HG02870 (cell line): ENCODE results near the gene EMC1.
"Not testable (repeated sequence)": the region's sequence is repeated elsewhere in the genome, so short reads cannot be mapped to it uniquely, and the experiment has no call there.

Source experiments
- ATAC-seq: cut with Tn5 transposase; IDR thresholded peaks from one replicate; pipeline ENCODE4 v1.9.1; 2021; ENCODE audit warnings: mild to moderate bottlenecking, moderate library complexity; ENCODE audit not compliant: unreplicated experiment

The EMC1 gene

DNA sequence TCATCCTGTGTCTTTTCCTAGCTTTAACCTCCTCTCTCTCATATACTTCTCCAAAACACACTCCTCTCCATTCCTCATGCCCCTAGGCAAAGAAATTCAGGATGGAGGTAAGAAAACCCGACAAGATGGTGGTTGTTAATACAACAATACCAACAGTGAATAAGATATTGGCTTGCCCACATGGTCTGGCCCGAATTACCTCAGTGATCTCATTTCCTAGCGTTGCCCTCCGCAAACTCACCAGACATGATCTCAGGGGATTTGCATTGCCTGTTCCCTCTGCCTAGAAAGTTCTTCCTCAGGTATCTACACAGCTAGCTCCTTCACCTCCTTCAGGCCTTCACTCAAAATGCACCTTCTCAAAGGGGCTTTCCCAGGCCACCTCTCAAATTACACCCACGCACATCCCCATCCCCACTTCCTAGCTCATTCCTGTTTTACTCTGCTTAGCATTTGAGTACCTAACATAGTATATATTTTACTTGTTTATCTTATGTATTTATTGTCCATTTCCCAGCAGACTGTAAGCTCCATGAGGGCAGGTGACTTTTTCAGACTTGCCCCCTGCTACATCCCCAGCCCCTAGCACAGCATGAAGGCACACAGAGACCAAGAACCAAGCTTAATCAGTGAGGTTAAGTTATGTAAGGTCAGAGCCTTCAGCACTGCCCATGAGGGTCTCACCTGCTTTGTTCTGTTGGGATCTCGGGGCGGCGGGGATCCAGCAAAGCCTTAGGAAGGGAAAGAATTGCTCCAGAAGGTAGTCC is 31.1 kb downstream of the EMC1 start:
- no peak for ATAC-seq

DNA sequence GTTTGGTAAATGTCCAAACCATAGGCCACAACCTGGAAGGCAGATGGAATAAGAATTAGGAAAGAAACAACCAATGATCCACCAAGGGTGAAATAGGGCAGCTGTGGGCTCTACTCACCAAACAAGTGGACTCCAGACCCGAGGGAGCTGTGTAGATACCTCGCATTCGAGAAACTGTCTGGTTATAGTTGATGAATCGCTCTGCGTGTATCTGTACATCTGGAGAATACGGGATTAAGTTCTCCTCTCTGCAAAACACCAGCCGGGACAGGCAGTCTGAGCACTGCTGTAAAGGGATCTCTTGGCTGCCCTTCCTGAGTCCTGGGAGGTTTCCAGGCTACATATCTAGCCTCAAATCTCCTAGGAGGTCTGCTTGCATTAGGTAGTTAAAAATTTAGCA is 31.9 kb downstream of the EMC1 start:
- ATAC-seq = no peak

DNA sequence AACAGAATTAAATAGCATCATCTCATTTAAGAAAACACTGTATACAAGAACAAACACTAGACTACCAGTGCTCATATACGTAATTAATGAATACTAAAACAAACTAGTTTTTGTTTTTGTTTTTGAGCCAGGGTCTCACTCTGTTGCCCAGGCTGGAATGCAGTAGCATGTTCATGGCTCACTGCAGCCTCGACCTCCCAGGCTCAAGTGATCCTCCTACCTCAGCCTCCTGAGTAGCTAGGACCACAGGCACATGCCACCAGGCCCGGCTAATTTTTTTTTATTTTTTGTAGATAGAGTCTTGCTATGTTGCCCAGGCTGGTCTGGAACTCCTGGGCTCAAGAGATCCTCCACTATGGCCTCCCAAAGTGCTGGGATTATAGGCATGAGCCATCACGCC is 34.7 kb downstream of the EMC1 start:
- ATAC-seq = not testable (repeated sequence)

DNA sequence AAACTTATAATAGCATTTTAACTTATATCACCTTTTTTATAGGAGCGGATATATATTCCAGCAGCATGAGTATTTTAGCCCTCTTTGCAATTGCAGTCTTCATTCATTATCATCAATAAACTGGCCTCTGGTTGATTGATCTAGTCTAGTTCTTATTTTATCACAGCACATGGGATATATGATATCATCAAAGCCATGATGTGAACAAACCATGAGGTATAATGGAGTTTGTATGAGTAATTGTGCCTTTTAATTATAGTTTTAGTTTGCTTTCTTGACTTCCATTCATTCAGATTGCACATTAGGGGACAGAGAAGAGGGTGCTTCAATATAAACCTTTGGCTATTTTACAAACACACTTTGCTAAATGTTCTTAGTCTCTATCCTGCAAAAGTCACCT is 37.7 kb downstream of the EMC1 start:
- no peak for ATAC-seq

DNA sequence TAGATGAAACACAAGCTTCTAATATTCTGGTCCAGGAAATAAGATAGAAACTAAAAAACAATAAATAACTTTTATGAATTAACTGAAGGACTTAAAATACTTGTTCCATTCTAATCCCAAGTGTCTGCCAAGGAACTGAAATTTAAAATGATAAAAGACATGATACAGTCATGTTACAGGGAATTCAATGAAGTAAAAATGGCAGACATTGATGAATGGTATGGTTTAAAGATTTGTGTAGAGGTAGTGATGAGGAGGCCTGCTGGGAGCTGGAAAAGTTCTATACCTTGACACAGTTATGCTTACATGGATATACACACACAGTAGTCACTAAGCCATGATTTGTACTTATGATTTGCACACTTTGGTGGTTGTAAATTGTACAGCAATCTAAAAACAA is 39.2 kb downstream of the EMC1 start:
- no peak for ATAC-seq

DNA sequence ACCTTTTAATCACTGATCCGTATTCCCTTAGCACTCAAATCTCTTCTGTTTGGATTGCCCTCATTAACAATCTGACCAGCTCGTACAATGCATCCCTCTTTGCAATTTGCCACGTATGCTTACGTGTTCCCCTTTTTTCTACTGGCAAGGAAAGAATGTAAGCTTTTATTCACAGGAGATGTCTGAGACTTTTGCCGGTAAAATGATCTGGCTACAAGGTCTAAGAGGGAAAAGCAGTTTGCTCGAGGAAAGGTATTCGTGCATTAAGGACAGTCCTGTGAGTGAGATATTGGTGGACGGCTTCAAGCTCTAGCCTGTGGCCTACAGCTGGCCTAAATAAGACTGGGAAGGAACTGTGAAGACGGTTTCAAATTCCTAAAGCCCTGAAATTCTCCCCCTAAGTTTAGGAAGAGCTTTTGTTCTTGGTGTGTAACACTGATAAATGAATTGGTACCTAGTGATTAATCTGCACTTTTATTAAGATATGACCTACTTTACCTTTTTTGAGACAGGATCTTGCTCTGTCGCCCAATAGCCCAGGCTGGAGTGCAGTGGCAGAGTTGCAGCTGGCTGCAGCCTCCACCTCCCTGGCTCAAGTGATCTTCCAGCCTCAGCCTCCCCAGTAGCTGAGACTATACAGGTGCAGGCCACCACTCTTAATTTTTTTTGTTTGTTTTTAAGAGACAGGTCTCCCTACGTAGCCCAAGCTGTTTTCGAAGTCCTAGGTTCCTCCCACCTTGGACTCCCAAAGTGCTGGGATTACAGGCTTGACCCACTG is 40.4 kb downstream of the EMC1 start:
- no peak for ATAC-seq

DNA sequence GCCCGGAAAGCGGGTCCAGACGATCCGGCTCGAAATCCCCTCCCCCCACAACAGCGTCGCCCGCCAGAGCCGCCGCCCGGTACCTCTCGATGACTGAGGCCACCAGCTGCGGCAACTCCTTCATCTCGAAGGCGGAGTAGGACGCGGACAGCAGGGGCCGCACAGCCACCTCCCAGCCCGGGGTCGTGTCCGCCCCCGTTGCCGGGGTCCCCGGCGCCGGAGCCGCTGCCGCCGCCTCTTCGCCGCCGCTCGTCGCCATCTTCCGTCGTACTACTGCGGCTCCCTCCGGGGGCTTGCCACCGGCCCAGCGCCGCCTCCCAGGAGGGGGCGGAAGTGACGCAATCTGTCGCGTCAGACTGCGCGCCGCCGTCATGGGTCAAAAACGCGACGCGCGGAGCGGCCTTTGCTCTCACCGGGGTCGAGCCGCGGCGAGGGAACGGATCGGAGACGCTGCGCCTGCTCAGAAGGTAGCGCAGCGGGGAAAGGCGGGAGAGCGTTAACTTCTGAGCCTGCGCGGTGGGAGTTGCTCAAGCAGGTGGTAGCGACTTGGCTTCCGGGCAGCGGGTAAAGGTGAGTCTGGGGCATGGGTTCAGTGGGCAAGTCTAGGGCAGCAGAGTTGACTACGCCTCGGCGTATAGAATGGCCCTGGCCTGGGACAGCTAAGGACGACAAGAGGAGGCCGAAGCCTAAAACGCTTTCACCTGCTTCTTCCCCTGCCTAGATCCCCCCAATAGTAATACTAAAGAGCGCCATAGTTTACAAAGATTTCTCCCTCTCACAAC is 41.1 kb downstream of the EMC1 start, which contains the start of gene UBR4:
Gene UBR4 (minus strand): TSS at position 277 of the 782 bp plus-strand sequence. CDS start 18 bp downstream, at position 259.
- peak; percentile 80 for ATAC-seq

DNA sequence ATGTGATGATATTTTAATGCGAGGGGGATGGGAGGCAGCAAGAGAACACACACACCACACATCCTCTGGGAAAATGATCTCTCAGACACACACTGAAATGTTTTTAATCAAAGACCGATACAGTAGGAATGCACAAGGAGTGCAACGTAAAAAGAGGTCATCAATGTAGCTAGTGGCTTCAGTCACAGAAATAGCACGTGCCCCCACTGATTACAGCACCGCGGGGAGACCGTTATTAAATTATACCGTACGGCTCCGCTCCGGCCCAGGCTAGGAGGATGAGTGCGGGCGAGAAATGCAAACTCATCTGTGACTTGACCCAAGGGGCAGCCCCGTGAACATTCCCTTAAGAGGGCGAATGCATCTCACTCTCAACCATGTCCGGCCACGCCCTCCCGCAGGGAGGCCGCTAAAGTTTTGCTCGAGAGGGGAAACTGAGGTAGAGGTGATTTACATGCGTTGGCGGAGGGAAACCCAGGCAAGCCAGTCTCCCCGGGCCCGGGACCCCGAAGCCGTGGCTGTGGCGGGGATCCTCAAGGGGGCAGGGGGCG is 41.8 kb downstream of the EMC1 start:
- ATAC-seq = peak; percentile 44

DNA sequence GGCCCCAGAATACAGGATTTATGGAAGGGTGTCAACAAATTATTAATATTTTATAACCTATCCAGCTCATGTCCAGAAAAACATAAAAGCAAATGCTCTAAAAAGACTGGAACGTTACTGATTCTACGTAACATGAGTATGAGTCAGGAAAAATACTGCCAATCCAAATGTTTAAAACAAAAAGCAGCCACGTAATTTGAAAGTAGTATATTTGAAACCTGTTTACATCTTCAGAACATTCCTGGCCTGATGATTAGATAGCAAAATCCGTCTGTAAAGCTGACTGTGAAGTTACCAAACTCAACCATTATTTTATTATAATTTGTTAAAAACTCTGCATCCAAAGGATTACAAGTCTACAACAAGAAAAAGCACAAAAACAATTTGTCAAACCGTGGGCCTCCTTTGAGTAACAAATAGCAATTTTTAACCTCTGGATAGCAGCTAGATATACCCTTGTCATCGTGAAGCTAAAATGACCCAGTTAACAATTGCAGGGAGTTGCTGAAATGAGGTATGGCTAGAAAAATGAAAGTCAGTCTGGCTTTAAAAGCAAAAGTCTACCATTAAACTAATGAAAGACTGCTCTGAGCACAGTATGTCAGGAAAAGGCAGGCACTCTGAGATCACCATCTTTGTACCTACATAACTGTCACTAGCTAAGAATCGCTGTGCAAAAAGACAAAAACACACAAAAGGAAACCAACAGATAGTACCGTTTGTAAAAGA is 42.5 kb downstream of the EMC1 start:
- ATAC-seq = no peak

DNA sequence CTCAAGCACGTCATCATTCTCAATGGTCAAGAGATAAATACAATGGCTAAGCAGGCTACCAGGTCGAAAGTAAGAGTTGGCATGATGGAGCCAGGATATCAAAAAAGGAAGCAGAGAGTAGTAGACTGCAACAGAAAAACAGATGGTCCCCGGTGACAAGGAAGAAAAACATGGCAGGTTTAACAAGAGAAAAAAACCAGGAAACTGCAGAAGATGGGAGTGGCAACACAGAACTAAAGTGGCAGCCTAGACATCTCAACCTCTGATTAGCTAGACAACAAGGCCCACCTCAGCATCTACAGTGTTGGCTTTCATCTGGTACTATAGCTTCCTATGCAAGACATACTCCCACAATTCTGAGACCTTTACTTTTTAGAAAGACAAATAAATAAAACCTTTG is 44.4 kb downstream of the EMC1 start:
- ATAC-seq = no peak

DNA sequence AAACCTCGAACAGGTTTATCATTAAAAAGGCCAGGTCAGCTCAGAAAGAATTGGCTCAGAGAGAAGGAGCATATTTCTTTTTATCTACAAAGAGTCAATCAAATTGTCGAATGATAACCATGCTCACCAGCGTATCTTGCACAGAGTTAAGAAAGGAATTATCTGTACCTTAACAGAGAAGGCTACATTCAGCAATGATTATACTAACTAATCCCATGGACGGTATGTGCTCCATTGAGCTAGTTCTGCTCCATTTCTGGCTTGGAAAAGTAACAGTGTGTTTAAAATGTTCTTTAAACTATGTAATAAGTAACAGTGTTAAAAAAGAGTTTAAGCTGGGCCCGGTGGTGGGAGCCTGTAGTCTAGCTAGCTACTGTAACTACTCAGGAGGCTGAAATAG is 45.5 kb downstream of the EMC1 start:
- ATAC-seq = no peak

DNA sequence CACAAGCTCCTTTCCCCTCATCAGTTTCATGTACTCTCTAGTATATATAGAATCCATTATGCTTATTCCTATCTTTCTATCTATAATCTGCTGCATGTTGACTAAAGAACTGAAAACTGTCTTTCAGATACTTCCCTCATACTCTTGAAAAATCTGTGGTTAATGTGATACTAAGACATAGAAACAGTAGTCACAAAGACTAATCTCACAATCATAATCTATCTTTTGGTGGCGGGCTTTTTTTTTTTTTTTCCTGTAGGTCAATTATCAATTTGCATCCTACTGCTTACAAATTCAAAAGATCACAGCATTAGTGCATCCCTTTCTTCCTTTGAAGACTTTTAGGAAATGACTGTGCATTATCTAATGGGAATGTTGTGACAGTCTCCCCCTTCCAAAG is 45.9 kb downstream of the EMC1 start:
- no peak for ATAC-seq

DNA sequence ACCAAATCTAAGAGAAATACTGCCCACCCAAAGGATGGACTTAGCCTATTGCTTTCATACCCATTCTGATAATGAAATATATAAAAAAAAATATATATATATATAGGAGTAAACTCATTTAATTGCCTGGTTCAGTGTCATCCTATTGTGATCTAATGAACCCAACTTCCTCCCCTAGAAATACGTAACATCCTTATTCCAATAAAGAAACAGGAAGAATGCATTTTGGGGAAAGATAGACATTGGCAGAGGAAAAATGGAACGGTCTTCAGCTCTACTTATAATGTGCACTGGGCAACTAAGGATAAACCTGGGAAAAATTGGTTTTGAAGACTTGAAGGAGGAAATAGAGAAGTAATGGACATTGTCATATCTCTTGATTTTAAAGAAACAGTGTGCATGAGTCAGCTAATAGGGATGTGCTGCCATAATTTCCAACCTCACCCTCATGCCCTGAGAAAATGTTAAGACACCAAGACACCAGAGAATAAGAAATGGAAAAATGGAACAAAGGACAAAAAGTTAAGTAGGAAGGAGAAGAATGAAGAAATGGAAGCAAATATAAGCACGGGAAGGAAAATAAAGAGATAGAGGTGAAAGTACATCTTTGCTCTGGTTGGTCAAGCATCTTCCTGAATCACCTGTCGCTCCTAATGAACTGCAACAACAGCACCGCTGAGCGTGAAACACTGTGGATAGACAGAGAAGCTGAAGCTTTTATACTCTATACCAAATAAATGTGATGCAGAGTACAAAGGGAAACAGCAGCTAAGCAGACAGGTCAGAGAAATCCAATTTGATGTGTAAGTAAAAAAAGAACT is 46.7 kb downstream of the EMC1 start:
- no peak for ATAC-seq

DNA sequence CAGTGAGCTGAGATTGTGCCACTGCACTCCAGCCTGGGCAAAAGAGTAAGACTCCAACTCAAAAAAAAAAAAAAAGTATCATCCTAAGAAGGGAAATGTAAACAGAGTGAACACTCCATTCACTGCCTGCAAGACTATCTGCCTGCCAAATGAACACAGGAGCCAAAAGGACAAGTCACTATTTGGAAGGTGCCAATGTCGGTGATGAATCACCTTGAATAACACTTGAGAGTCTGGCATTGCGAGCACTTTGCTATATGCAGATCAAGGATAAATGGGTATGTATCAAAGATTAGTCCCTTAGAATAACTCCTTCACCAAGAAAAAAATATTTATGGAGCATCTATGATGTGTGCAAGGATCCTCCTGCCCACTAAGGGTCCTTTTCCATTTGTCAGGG is 47.9 kb downstream of the EMC1 start:
- no peak for ATAC-seq

DNA sequence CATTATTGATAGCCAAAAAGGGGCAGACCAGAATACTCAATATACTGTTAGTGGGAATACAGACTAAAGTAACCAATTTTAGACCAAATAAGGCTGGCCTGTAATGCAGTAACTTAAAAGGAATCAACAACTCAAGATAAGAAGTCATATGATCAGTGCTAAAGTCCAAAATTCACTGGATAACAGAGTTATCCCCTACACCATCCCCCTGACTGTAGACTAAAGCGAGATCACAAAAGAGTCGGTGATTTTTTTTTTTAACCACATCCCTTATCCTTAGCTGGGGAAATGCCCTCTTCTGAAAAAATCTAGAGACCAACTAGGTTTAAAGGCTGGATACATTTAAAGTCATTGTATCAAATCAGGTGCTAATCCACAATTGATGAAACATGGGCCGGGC is 48.9 kb downstream of the EMC1 start:
- ATAC-seq = no peak

DNA sequence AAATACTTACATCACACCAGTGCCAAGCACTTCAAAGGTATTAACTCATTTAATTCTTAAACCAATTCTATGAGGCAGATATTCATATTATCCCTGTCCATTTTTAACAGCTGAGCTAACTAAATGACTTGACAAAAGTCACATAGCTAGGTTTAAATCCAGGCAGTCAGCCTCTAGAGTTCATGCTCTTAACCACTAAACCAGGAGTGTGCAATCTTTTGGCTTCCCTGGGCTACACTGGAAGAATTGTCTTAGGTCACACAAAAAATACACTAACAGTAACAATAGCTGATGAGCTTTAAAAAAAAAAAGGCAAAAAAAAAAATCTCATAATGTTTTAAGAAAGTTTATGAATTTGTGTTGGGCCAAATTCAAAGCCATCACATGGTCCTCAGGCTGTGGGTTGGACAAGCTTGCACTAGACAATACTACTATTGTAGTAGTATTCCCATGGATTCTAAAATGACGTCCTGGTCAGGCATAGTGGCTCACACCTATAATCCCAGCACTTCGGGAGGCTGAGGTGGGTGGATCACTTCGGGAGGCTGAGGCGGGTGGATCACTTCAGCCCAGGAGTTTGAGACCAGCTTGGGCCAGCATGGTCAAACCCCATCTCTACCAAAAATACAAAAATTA is 51.2 kb downstream of the EMC1 start:
- no peak for ATAC-seq

DNA sequence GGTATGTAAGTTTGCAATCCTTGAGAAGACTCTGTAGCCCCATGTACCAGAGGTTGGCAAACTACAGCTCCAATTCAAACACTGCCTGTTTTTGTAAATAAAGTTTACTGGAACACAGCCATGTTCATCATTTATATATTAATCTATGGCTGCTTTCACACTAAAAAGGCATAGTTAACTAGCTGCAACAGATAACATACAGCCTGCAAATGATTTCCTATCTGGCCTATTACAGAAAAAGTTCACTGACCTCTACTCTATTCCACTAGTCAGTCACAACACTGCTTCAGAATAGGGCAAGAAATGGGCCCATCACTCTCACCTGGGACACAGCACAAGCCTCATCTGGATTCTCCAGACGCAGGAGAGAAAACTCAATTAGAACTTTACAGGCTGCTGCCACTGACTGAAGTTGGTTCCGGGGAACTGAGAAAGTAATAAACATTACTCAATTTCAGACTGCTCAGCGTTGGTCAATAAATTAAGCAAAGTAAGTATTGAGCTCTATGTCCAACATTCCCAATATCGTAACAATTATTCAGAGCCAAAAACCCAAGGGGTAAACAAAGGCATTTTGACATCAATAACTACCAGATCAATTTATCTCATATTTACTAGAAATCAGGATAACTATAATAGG is 51.9 kb downstream of the EMC1 start:
- no peak for ATAC-seq

DNA sequence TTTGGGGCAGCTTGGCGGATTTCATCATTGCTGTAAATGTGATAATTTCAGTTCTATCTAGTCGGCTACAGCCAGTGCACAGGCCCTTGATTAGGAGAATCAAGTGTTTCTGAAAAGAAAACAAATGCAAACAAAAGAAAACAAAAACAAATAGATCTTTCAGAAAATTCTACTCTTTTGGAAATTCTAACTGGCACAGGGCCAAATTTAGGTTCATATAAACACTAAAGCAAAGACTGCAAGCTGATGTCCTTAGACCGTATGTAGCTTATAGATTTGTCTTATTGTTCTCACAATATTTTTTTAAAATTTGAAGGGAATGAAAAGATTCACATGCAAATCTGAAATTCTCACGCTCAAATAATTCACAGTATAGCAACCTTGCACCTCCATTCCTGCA is 52.5 kb downstream of the EMC1 start:
- no peak for ATAC-seq

DNA sequence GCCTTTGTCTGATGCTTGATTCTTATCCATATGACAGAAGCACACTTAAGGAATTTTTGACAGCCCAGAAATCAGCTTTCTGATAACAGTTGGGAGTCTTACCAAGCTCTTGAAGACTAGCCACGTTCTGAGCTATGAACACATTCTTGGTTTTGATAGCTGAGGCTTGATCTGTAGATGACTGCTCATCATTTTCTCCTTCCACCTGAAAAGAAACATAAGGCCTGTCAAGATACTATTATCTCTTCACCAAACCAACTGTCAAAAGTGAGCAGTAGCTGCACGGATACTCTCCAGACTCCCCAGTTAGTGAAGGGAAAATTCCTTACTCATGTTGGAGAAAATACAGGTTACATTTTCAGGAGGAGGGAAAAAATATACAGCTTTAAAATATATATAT is 53.5 kb downstream of the EMC1 start:
- ATAC-seq = no peak
